NCI-H226 (cell line): Measurements from ENCODE around the gene LRRTM3.

Experiments used
- DNase-seq: peaks from one replicate; pipeline ENCODE4 v3.0.0-alpha.2; 2015

LRRTM3 gene

GRCh38 chr10:67043041-67043440 is 117.2 kb downstream of the LRRTM3 start:
- peak; percentile 7 for DNase-seq

- DNase-seq, result no peak
Observed at GRCh38 chr10:67045404-67045803, 119.6 kb downstream of the LRRTM3 start.

GRCh38 chr10:67046507-67046906 is 120.7 kb downstream of the LRRTM3 start:
- no peak for DNase-seq

- no peak for DNase-seq
Observed at GRCh38 chr10:67049988-67050387, 124.2 kb downstream of the LRRTM3 start.

GRCh38 chr10:67050415-67050814 is 124.6 kb downstream of the LRRTM3 start:
- no peak for DNase-seq

GRCh38 chr10:67072654-67073053 is 146.8 kb downstream of the LRRTM3 start:
- no peak for DNase-seq

- DNase-seq, result no peak
Observed at GRCh38 chr10:67075491-67075971, 149.7 kb downstream of the LRRTM3 start.

GRCh38 chr10:67076144-67076543 is 150.3 kb downstream of the LRRTM3 start:
- DNase-seq, result no peak

- no peak for DNase-seq
Observed at GRCh38 chr10:67077376-67077775, 151.5 kb downstream of the LRRTM3 start.

GRCh38 chr10:67079126-67079525 is 153.3 kb downstream of the LRRTM3 start:
- no peak for DNase-seq

- no peak for DNase-seq
Observed at GRCh38 chr10:67086327-67087134, 160.7 kb downstream of the LRRTM3 start.

- no peak for DNase-seq
Observed at GRCh38 chr10:67087135-67087425, 161.2 kb downstream of the LRRTM3 start.

- no peak for DNase-seq
Observed at GRCh38 chr10:67088036-67088435, 162.2 kb downstream of the LRRTM3 start.

- DNase-seq, result no peak
Observed at GRCh38 chr10:67095531-67095930, 169.7 kb downstream of the LRRTM3 start.

GRCh38 chr10:67098461-67098860 is 172.6 kb downstream of the LRRTM3 start:
- DNase-seq, result no peak

- no peak for DNase-seq
Observed at GRCh38 chr10:67100951-67101350, 175.1 kb downstream of the LRRTM3 start.

- no peak for DNase-seq
Observed at GRCh38 chr10:67107670-67108069, 181.8 kb downstream of the LRRTM3 start.

- DNase-seq, result no peak
Observed at GRCh38 chr10:67110286-67110685, 184.4 kb downstream of the LRRTM3 start.

GRCh38 chr10:67112765-67113164 is 186.9 kb downstream of the LRRTM3 start:
- DNase-seq, result no peak

- DNase-seq, result no peak
Observed at GRCh38 chr10:67114945-67115344, 189.1 kb downstream of the LRRTM3 start.

GRCh38 chr10:67115972-67116371 is 190.1 kb downstream of the LRRTM3 start:
- DNase-seq, result peak; percentile 80

- peak; percentile 28 for DNase-seq
Observed at GRCh38 chr10:67119651-67120050, 193.8 kb downstream of the LRRTM3 start.

- peak; percentile 71 for DNase-seq
Observed at GRCh38 chr10:67127441-67127840, 201.6 kb downstream of the LRRTM3 start.

- DNase-seq, result no peak
Observed at GRCh38 chr10:67140641-67141040, 214.8 kb downstream of the LRRTM3 start.

GRCh38 chr10:67141300-67141699 is 215.5 kb downstream of the LRRTM3 start:
- no peak for DNase-seq
